Stimulated activated CD4-positive, alpha-beta T cell treated with anti-CD3 and anti-CD28 coated beads, Interleukin-12 subunit alpha, Interleukin-12 subunit beta, amount 100 ng/mL, for 4 hours (primary cell): ENCODE results near the gene RAG1.

Experiments
- DNase-seq: peaks from one replicate; pipeline ENCODE4 v3.0.0-alpha.2; 2020

The RAG1 gene

DNA sequence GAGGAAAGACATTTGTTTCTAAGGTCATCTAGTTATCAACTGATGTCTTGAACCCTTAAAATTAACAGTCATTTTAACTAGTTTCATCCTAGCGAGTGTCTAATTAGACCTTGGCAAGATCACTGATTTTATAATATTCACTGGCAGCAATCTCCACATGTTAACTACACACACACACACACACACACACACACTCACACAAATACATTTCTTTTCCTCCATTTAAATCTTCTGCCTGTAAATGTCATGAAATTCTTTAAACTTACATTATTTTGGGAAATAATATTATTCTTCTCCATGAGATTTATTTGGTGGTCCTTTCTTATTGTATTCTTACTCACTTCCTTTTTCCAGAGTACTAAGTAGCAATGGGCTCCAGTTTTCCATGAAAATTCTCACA lies 23.6 kb downstream of the RAG1 start:
- no peak for DNase-seq

DNA sequence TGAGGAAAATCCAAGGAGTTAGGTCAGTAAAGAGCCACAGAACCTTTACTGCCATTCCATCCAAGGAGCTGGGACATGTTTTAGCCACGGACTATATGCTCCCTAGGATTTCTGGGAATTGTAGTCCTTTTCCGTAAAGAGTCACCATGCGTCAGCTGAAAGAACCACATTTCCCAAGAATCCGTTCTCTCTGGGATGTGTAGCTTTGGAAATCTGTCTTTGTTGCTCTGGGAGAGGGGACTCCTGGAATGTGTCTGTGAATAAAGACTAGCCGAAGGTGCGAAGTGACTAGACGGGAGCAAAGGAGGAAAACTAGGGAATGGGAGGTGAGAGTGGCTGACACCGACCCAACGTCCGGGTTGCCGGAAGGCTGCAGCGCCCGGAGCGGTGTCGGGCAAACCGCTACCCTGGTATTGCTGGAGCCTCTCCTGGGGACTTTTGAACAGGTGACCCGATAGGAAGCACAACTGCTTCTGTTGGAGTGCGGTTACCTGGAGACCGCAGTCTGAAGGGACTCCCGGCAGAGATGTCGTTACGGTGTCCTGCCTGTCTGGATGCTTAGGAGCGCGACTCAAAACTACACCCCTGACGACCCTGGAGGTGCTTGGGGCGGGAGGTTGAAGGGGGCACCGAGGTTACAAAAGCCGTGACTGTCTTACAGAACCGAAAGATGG lies 26.6 kb downstream of the RAG1 start, which contains the start of gene IFTAP:
Gene IFTAP (plus strand): TSS at position 187 of the 674 bp plus-strand sequence. CDS start 15,602 bp downstream, outside the sequence.
- DNase-seq = peak; percentile 5

DNA sequence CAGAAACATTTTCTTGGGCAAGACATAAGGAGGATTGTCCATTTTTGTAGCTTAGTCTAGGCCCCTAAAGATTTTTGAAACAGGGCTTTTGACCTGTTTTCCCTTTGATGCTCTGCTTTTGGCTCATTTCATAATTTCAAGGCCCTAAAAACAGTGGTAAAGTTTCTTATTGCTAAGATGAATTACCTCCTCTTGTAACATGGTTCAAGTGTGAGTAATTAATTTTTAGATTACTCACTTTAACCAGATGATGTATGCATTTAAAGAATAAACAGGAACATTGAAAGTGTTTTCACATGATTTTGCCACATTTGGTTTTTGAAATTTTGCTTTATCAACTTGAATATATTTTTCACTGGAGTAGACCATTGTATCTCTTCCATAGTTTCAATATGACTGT lies 29.1 kb downstream of the RAG1 start:
- no peak for DNase-seq

DNA sequence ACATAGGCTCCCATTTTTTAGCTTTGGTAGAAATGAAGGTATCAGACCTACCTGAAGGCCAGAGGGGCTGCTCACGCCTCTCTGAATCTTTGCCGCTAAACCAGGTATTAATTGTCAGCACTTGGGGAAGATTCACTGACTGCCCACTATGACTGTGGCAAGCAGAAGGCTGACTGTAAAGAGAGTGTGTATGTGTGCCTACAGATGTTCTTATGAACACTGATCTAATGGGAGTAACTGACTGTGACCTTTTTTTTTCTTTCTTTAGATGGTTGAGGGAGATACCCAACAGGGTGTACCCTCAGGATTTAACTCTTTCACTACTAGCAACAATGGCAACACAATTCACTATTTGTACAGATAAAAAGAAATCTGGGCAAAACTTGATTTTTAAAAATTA lies 30.2 kb downstream of the RAG1 start, which contains the start of gene RAG2:
Gene RAG2 (minus strand): TSS at position 186 of the 400 bp plus-strand sequence. CDS start 4,068 bp downstream, outside the sequence.
- DNase-seq = no peak

DNA sequence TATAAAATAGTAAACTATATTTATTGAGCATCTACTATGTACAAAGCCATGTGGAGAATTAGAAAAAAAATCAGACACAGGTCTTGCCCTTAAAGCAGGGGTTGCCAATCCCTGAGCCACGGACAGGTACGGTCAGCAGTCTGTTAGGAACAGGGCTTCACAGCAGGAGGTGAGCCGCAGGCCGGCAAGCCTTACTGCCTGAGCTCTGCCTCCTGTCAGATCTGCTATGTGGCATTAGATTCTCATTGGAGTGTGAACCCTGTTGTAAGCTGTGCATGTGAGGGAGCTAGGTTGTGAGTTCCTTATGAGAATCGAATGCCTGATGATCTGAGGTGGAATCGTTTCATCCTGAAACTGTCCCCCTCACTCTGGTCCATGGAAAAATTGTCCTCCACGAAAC lies 32.4 kb downstream of the RAG1 start:
- no peak for DNase-seq

DNA sequence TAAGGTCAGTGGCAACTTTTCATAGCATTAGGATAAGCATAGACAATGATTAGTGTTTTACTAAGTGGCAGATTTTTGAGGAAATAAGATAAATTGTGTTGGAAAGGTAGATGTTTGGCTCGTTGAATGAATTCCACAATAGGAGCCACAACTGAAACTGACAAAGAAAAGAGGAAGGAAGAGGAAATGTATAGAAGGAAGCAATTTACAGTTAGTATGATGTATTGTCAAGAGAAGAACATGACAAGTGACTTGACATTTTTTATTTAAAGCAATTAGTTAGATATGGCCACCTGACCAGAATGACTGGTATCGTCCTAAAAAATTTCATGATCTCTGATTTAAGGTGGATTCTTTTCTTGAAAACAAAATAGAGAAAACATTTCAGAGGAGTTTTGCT lies 33.3 kb downstream of the RAG1 start:
- DNase-seq = no peak

DNA sequence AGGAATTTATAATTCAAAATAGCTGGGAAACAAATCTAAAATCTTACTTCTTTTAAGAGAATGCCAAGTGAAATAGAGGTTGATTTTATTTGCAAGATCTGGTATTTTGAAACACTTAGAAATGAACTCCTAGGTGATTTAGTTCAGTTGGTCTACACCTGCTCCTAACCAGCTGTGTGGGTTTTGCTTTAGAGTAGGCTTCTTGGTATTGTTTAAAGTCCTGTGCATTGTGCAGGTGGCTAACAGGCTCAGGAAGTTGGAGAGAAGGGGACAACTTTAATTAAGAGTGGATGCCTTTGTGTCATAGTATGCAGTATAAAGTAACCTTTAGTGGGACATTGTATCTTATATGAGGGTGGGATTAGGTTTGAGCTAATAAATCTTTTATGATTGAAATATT lies 34.3 kb downstream of the RAG1 start:
- DNase-seq = no peak

DNA sequence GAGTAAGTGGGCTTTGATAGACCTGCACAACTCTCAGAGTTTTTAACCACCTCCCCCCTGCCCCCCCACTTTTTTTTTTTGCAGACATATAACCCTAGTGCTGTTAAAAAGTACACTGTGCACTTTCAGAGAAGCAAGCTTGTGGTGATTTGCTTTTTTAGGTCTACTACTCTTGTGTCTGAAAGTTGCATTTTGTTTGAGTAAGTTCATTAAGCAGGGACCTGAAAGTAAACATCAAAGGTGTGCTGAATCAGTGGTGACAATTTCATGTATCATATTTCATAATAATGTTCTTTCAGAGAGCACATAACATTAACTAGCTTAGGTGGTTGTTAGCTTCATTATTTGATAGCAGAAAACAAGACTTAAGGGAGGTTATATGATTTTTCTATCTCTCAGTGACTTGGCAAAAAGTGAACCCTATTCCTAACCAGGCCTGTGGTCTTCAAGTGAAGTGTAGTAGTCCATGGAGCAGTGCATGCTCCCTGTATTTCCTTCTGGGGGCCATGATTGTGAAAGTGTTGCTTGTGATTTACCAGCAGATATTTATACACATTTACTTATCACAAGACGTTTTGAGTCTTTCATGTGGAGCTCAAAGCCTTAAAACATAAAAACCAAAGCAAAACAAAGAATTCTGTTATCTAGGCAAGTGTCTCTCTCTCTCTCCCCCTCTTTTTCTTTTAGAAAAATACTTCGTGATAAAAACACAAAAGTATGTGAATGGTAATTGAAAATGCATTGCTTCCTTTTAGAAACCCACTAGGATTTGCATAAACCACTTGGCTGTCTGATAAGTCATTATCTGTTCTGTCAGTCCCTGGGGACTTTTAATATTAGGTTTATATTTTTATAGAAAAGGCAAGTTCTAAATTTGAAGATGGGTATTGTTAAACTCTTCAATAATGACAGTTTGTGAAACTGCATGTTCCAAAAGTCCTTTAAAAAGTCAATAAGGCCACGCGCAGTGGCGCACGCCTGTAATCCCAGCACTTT lies 37.7 kb downstream of the RAG1 start:
- no peak for DNase-seq

DNA sequence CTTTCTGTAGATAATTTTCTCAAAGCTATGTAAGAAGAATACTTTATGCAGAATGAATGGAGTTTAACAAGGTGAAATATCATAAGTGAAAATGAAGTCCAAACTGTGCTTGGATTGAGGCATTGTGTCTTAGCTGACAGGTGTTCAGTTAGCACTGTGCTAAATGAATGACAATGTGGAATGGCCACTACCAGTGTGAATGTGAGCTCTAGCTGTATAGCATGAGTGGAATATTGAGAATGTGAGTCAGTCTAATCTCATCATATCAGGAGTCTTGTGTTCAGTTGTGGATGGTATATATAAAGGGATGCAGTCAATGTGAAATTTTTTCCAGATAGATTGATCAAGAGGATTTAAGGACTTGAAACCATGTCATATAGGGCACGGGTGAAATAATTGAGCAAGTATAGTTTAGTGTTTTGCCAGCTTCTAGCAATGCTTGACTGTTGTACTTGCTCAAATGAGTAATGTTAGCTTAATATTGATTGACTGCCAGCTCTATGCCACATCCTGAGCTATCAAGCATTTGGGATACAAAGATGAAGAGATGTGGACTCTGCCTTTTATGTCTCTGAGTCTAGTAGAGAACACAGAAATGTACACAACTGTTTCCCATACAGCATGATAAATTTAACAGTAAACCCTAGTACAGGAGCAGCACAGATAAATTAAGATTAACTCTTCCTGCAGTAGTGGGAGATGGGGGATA lies 40.8 kb downstream of the RAG1 start:
- DNase-seq = no peak

DNA sequence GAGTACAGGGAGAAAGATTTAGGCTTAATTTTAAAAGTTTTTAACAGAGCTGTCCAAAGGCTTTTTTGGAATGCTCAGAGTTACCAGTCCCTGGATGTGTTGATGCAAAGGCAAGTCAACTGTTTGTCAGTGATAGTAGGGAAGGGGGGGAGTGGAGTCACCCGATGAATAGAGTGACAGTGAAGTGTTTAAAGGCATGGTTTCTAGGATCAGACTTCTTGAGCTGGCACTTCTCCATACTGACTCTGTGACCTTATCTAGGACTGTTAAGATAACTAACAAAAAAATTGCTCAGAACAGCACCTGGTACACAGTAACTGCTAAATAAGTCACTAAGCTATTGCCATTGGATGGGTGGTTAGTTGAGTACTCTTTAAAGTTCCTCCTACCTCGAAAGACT lies 41.6 kb downstream of the RAG1 start:
- no peak for DNase-seq

DNA sequence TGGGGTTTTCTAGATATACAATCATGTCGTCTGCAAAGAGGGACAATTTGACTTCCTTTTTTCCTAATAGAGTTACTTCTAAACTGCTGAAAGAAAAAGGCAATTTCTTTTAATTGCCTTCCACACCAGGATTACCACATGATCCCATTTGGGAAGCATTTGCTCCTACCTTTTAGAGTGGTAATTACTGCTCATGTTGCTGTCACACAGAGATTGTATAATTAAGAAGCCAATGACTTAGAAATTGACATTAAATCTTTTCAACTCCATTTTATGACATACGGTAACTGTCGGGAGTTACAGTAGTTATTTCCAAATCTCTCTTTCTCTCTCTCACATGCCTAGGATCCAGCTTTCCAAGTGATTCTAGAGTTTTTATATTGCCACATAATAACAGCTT lies 48.0 kb downstream of the RAG1 start:
- DNase-seq = no peak

DNA sequence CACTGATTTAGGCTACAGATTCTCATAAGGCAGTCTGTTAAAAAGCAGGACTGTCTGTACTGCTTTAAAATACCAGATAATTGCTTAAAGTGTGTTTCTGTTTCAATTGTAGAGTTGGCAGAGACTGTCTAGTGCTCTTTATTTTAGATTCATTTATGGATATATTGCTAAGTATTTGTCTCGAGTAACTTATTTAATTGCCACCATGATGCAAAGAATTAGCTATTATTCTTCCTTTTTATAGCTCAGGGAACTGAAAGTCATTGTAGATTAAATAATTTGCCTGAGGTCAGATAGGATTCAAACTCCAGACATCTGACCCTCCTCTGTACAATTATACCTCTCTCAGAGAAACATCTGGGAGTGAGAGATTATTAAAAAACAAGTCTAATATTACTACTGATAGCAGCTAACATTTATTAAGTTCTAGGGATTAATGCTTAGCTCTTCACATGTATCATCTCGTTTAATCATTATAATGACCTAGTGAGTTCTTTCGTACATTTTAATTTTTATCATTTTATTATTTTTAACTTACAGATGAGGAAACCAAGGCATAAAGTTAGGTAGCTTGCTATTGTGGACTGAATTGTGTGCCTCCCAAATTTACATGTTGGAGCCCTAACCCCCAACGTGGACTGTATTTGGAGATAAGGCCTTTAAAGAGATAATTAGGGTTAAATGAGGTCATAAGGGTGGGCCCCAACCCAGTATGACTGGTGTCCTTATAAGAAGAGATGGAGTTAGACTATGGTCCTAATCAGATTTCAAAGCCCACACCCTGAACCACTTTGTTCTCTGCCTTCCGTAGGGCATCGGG lies 49.9 kb downstream of the RAG1 start:
- DNase-seq = no peak

DNA sequence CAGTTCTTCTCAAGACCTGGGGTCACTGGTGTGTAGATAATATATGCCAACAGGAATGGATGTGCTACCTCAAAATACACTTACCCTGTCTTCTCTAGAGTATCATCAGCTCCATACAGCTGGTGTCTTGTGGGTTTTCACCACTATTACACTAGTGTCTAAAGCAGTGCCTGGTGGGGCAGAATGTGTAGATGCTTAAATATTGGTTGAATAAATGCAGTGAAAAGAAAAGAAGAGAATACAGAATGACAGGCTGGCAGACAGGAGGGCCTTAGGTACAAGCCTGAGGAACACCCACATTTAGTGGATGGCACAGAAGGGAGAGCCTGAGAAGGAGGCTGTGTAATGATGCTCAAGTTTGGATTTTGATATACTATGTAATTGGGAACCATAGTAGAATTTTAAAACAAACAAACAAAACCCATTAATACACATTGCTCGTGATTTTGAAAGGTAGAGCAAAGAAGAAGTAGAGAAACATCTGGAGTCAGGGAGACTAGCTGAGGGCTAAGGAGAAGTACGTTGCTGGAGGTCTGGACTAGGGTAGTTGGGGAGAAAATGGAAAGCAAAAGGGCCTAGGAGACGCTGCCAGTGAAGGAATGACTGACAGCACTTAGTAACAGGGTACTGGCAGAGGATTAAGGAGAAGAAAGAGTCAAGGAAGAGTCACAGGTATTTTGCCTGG lies 50.7 kb downstream of the RAG1 start:
- no peak for DNase-seq

DNA sequence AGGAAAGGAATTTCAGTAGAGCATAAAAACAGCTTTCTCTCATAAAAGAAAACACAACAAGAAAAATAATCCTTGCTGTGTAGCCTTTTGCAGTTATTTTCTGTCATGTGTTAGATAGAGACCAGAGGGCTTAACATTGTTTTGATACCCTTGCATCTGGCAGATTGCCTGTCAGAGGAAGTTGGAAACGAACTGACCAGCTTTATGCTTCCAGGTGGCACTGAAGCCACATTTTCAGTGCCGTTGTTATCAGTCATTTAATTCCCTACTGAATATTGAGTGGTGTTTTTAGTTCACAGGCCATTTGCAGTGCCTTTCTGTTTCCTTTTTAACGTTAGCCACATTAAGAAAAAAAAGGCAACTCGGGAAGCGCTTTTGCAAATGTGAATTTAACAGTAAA lies 51.7 kb downstream of the RAG1 start:
- DNase-seq = no peak

DNA sequence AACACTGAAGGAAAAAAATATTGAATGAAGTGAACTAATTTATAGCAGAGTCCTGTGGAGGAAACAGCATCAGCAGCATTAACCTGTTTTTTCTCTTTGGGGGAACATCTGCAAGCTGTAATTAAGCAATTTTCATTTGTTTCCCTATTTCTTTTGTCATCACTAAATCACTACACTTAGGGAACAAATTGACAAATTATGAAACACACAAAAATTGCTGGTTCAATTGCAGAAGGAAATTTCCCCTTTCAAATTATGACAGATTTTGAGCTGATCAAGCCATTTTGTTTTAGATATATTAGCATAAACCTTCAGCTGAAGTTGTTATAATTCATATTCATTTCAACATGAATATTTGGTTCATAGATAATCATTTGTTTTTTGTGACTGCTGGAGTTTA lies 52.4 kb downstream of the RAG1 start:
- DNase-seq = no peak

DNA sequence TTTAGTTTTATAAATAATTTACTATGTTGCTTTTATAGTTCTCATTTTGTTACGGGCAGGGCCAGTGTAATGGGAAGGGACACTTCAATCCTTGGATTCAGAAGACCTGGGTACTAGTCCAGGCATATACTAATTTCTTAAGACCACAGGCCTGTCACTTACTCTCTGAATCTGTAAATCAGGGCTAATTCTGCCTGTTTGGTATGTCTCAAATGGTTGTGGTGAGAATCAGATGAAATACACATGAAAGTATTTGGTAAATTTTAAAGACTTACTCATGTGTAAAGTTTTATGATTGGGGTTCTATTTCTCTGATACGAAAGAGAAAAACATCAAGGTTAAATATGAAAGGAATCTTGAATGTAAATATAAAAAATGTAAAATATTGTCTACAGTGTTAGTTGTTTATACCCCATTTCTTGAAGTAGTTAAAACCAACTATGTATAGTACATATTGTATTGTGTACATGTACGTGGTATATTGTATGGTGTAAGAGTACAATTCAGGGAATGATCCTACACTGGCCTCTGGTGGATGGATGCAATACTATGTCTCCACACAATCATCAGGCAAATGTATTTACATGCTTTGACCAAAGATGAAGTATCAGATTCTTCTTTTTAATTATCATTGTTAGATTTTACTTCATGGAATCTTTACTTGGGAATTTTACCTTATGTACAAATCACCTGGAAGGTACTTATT lies 54.8 kb downstream of the RAG1 start:
- DNase-seq = no peak

DNA sequence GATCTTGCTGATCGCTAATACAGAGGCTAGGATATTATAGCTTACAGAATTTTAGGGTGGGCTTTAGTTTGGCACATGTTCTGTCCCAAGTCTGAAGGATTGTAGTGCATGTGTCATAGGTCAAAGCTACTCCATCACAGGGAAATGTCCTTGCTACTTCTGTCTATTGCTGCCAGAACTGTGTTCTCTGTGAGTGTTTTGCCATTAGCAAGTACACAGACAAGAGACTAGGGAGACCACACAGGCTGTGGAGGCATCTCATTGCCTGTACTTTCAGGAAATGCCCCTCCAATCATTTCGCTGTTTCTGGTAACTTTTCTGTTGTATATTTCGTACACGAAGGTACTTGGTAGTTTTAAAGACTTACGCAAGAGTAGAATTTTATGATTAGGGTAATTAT lies 55.7 kb downstream of the RAG1 start:
- DNase-seq = no peak

DNA sequence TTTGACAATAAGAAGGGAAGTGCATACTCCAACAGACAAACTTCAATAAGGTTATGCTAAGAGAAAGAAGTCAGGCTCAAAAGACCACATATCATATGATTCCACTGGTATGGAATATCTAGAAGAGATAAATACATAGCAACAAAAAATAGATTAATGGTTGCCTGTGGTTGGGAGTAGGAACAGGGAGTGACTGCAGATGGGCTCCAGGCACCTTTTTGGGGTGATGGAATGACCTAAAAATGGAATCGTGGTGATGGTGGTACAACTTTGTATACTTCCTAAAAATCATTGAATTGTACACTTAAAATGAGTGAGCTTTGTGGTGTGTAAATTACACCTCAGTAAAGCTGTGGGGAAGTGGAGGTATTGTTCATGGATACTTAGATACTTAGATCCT lies 59.2 kb downstream of the RAG1 start:
- no peak for DNase-seq

DNA sequence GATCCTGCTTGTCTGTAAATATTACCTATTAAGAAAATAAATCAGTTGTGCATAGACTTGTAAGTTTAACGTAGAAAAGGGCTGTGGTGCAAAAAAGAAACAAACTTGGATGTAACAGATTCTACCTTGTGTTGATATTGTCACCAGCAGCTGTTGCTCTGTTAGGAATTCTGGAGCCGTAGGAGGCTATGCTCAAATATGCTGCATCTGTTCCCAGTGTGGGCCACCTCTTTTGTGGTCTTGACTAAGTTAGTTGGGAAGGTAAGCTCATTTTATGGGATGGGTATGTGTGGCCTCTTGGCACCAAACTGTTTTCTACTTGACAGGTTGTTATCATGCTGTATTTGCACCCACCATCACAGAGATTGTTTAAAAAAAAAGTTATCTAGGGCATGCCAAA lies 59.7 kb downstream of the RAG1 start:
- no peak for DNase-seq

DNA sequence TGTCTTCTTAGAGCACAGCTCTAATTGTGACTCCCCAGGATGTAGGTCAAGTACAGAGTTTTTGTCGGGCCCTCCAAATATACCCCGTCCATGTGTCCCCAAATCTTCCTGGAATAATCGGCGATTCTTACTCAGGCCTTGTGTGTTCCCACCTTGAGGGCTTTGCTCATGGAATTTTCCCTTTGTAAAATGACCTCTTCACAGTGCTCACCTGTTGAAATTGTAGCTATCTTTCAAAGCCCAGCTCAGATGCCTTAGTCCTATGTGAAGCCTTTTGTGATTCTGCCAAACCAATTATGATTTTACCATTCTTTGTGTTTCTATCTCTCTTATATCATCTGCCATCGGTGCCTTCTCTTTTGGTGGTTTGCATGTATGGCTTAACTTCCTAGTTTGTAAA lies 60.3 kb downstream of the RAG1 start:
- DNase-seq = no peak

DNA sequence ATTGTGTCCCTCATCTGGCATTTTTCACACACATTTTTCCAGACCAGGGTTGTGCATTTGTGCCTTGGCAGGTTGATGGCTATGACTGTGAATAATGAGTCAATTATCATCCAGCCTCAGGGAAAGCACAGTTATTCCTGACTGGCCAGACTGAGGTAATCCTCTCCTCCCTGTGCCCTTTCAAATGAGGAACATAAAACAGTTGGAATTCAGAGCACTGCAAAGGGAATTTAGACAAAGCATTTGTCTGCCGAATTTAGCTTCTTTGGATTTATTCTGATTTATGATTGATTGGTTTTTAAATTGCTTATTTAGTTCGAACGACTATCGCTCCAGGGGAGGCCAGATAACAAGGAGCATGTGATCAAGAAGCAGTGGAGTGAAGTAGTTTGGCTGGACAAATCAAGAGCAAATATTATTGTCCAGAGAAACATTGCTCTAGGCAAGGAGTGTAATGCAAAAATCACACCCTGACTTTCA lies 61.0 kb downstream of the RAG1 start:
- DNase-seq = no peak
